ENCODE results near the gene GMDS.

Gene GMDS

DNA sequence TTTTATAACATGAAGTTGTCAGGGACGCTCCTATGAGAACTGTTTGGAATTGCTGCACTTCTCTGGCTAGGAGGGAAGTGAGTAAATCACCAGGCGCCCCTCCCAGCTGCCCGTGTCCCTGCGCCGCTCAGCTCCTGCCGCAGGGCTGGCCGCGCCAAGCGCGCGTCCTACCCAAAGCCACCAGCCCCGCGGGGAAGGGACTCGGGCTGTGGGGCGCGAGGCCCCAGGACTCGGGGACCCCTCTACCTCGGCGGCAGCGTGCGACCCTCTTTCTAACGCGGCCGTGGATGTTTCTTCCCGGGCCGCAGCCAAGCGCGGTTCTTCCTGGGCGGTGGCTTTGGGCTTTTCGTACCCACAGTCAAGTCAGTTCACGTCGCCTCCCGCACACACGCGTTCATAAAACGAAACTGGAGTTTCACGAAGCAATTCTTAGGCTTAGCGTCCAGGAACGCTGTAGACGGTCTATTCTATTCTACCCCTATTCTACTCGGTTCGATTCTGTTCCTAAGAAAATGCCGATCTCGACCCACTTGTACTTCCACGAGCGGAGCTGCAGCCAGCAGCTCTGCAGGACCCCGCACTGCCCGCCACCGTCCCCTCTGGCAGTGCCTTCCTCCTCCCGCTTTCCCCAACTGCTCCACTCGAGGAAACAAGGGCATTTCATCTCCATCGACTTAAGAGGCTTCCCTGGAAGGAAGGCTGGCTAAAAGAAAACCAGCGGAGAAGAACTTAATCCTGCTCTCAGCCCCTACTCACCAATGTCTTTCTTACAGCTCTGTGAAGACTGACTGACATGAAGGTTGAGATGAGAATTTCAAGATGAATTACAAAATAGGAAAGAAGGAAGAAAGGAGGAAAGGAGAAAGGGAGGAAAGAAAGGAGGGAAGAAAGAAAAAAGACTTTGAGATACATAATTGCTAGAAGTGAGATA is 620.3 kb downstream of the GMDS start:
- DNase-seq (ENCODE audit: low read depth in 2 of 2): no peak

DNA sequence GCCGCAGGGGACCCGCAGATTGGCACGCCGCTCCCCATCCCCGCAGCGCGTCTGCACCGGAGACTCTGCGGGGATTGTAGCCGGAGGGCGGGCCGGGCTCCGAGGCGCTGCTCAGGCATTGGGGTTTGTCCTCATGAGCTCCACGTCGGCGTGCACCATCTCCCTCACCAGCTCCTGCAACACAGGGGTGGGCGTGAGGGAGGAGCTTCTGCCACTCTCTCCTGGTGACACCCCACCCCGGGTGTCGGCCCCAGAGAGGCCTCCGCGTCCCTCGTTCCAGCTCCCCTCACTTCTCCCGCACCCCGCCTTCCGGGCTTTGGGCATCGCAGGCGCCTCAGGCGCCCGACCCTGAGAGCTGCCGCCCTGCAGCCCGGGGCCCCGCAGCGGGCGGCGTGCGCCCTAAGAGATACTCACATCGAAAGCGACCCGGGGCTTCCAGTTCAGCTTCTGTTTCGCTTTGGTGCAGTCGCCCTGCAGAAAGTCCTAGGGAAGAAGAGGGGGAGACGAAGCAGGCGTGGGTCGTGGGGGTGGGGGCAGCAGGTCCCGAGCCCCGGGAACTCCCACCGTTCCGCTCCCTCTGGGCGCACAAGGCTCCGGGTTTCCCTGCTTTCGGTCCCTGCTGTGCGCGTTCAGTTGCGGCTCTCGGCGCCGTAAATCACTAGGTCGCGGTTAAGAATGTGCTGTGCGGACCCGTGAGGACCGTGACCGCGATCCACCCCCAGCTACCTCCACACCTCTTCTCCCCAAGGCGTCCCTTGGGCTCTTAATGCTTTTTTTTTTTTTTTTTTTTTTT is 621.2 kb downstream of the GMDS start:
- no peak for DNase-seq (ENCODE audit: low read depth in 2 of 2)

DNA sequence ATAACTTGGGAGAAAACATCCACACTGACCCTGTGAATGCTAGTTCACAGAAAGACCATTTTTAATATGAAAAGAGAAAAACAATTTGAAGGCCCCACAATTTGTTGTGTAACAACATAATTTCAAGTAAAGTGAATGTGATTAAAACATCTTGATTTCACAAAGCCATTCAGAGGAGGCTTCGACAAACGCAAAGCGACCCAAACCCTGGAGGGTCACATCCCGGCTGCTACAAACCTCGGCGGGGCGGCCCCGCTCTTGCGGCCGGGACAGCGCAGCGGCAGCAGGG is 621.7 kb downstream of the GMDS start:
- no peak for DNase-seq (ENCODE audit: low read depth in 2 of 2)

DNA sequence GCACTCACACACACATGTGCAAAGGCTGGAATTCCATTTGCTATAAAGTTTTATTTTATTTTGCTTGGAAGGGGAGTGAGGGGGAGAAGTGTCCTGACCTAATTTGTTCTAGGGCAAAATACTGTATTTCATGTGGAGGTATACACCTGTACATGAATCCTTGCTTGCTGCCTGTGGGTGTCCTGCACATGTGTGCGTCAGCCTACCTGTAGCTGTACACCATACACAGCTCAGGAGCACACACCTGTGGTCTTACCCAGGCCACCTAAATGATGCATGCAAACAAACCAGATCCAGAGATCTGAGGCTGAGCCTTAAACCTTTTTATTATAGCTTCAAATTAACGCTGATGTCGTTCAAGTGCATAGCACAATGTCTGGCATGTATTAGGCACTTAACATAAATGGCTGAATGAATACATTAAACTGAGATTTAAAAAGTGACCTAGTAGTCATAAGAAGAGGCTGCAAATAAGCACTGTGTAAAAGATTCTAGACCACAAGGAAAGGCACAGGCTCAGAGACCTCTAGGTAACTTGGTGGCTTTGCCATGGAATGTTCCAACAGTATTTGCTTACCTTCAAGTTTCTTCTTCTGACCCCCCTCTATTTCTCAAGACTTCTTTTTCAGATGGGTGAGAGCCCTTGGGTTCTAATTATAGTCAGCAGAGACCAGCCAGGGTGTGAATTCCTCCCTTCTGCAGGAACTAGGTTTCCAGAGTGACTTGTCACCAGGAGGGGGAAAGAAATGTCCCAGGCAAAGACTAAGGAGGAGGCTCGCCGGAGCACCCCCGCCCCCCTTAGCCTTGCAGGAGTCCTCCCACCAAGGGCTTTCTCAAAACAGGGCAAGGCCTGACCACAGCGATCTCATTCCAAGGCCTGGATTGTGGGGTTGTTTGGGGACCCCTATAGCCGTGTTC is 622.3 kb downstream of the GMDS start:
- no peak for DNase-seq (ENCODE audit: low read depth in 2 of 2)

DNA sequence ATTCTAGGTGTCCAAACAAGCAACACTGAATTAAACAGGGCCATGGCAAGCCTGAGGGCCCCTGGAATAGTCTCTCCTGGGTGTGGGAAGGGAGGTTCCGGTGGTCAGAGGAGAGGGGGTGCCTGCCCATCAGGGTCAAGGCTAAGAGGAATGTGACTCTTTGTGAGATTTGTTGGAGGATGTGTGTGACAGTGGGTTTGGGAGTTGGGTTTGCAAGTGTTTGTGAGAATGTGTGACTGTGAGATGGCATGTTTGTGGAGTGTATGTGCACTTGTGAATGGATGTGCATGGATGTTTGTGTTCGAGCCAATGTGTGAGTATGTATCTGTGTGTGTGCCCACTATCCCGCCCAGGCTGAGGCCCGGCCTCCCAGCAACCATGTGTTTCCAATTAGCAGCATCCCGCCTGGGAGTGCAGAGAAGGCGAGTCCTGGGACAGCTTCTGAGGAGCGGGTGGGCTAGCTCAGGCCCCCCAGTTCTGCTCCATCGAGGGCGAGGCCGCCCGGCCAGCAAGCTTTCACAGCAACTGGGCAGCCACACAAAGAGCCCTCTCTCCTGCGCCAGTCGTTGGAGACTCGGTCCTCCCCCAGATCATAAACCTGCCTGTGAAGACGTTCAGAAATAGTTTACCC is 623.1 kb downstream of the GMDS start:
- DNase-seq (ENCODE audit: low read depth in 2 of 2): no peak

DNA sequence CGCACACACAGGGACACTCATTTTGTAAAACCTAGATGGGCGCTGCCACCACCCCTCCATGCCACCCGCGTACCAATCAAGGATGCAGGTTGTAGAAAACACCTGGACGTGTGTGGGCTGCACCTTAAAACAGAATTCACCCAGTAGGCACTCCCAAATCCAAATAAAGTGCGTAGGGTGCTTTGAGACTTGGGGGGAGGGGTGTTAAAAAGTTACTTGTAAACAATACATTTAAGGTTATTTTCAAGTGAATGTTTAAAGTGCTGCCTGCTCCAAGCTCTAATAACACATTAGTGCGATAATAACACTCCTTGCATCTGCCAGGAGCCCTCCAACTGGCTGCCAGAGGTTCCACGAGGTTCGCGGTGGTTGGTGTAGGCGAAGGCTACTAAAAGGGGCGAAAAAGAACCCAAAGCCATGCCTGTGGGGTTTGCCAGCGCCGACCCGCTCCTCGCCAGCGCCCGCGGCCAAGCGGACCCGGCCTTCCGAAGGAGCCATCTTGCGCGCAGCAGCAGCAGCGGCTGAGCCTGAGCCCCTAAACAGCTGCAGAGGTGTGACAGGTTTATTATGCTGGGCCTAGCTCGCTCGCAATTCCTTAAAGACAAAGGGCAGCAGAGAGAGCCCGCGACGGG is 624.2 kb downstream of the GMDS start:
- no peak for DNase-seq (ENCODE audit: low read depth in 2 of 2)

DNA sequence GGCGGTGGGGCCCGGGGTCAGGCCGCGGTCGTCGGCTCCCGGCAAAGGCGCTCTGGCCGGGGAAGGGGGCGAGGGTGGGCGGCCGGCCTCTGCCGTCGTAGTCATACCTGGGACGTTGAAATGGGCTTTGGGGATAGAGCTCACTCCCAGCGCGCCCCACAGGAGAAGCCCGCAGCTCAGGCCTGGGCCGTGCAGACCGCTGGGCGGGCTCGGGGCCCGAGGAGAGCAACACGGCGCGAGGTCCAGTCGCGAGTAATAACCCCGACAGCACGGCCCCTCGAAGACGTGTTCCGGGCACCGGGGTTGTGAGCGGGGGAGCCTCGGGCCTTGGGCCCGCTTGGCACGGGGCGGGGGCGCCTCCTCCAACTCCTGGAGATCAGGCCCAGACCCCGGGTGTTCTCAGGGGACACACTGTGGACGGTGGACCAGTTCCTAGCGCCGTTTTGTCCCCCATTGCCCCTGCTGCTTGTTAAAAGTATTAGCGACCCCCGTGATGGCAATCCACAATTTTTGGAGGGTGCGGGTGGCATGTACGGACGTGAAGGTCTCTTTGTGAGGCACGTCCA is 624.8 kb downstream of the GMDS start:
- no peak for DNase-seq (ENCODE audit: low read depth in 2 of 2)

DNA sequence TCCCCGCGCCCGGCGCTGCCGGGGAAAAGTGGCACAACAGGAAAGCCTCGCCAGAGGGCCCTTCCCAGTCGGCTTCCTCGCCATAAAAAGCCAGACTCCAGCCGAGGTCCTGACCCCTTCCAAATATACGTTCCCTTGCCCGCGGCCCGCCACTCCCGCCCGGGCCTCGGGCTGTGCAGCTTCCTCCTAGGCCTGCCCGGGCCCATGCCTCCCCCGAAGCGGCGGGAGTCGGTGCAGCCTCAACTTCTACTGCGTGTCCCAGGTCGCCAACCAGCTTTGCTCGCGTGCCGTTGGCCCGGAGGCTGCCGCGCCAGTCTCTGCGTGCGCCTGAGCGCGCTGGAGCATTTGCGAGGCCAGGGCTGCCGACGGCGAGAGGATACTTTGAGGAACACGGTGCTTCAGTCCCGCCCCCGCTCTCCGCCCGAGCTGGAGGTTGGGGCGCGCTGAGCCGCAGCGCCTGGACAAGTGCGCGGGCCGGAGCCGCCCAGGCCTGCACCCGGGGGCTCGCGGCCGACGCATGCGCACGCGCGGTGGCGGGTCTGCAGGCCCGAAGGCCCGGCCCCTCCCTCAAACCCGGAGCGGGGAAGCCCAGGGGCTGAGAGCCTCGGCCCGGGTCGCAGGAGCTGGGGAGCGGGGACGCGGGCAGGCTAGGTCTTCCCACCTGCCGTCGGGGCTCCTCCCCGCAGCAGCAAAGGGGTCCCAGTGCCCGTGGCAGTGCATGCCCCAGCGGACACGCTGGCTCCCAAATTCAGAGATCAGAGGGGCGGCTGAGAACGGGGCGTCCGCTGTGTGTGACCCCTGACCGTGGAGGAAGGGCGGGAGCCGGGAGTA is 625.5 kb downstream of the GMDS start:
- no peak for DNase-seq (ENCODE audit: low read depth in 2 of 2)

DNA sequence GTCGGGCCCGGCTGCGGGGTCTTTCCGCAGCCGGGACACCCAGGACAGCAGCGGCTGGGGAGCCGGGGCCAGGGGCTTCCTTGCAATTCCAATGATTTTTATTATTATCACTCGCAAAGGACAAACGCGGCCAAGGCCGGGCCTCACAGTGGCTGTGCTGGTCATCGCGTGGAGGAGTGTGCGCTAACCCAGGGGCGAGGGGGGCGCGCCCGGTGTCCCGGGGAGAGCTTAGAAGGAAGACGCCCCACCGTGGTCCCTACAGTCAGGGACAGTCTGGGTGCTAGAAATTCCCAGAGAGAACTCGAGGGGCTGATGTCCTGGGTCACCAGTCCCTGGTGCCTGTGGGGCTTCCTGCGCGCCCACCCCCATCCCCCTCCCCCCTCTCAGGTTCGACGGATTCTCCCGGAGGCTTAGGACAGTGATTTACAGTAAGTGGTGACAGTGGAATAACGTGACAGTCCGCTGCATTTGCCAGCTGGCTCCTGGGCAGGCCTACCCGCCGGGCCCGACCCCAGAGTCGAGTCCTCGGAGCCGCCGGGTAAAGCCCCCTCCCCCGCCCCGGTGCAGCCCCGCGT is 626.2 kb downstream of the GMDS start:
- no peak for DNase-seq (ENCODE audit: low read depth in 2 of 2)

DNA sequence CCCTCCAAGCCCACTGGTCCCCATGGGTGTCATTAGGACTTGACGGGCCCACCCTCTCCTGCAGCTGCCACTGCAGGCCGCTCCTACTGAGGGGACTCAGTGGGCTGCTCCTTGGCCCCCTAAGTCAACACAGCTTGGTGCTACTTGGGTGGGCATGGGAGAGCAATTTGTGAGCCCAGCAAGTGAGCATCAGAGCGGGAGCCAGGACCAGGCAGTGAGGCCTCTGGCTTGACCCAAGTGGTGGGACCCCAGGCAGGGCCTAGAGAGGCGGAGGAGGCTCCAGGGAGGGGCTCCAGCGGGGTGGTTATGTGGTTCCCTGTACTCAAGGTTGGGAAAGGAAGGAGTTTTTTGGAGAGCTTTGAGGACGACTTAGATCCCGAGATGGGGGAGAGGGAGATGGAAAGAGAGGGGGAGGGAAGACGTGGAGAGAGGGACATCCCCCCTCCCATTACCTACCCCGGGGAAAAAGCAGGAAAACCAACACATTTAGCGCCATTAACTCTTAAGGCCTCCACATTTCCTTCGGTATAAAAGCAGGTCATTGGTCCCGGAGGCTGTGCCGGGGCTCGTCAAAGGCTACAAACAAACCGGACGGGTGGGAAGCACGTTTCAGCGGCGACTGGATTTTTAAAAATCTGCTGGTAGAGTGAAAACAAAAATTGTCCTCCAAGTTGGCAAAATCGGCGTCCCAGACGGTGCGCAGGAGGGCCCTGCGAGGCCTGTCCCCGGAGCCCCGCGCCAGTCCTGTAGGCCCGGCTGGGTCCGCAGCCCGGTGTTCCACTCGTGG is 626.9 kb downstream of the GMDS start:
- DNase-seq (ENCODE audit: low read depth in 2 of 2): no peak

DNA sequence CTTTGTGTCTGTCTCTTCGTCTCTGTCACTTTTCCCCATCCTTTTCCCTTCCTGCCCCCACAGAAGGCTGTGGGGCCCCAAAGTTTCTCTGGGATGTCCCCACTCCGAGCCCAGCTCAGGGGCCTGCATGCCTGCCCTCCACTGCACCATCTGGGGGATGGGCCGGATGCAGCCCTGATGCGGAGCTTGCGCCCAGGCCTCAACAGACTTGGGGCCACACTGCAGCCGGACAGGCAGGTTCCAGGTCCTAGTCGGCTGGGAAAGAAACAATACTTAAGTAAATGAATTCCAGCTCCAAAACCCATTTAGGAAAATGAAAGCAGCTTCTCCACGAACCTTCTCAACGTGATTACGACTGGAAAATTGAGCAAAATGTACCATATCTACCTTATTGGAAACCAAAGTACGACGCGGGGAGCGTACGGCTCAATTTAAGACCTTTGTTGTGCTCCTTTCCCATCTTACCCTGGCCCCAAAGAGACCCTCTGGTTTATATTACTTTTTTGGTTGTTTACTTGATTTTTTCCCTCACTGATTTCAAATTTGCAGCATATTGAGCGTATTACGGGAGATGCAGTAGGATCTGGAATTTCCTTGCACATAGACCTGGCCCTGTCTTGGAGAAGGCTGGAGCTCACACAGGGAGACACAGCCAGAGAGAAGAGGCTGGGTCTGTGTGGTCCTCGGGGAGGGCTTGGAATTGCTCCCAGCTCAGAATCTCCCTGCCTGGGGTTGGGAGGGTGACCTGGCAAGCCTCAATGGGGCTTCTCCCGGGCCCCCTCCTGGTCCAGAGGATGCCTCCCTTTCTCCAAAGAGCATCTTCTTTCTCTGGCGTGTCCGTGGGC is 627.7 kb downstream of the GMDS start:
- no peak for DNase-seq (ENCODE audit: low read depth in 2 of 2)

DNA sequence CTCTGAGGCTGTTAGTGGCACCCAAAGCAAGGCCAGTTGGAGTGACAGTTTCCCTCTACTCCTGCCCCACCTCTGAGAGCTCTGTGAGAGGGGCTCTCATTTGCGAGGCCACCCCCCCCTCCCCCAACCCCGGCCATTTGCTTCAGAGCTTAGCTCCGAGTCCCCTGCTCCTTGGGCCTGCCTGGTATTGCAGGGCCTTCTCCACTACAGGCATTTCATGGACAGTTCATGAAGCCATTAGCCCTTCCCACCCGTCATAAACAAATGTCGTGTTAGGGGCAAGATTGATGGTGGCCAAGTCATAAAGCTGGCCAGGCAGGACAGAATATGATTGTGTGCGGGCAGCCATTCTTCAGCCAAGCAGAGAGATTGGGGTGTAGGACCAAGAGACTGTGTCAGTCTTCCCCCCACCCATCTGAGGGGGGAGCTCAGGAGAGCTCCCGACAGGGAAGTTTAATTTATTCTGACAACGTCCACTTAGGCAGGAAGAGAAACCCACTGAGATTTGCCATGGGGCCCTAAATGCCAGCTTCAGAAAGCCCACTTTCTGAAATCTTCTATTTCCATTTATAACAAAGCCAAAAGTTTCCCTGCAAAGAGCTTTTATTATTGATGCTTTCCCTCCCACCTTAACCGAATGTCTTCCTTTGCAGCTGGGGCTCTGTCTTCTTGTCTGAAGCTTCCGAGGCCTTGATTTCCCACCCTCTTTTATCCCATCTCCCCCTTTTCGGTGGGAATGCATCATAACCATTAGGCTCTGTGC is 628.5 kb downstream of the GMDS start:
- DNase-seq (ENCODE audit: low read depth in 2 of 2): no peak

DNA sequence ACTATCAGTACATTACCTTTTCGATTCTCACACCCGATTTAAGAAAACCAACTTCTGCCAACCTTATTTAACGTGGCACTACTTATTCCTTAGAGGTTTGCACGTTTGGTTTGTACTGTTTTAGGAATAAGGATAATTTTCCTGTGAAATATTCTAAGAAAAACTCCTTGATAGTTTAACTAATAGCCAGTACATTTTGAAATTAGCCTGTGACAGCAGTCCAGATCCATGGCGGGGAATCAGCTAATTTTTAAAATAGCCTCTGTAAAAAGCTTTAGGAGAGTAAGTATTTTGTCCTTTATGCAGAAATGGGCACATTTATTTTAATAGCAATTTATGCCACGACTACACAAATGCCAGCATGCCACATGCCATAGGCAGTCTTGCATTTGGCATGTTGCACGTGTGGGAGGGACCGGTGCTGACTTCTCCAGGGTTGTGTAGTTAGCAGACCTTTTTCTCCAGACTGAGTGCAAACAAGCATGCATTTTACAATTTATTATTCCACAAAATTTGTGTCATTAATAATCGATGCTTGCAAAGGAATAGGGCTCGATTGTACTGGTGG is 629.5 kb downstream of the GMDS start:
- no peak for DNase-seq (ENCODE audit: low read depth in 2 of 2)

DNA sequence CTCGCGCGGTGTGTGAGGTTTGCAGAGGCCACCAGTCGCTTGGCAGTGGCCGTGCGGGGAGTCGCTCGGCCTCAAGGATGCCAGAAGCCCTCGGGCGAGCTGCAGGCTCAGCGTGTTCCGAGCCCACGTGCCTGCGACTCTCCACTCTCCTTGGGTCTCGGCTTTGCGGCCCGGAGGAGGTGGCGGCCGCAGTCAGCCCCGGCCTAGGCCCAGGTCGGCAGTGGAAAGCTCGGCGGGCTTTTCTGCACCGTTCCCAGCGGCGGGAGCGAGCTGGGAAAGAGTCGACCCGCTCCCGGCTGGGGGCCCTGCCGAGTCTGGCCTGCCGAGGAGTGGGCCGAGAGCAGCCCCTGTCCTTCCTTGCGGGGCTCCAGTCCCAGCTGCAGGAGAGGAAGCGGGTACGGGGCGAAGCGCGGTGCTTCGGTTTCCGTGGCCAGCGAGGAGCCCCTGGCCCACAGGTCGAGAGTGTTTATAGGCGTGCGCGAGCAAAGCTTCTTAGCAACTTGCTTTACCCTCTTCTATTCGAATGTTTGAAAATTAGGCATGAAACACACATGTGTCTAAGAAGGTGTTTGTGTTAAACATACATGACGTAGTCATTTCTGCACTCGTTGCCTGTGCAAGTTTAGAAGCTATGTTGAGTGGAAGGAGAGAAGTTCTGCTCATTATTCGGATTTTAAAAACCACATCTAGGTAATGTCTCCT is 630.1 kb downstream of the GMDS start:
- no peak for DNase-seq (ENCODE audit: low read depth in 2 of 2)

DNA sequence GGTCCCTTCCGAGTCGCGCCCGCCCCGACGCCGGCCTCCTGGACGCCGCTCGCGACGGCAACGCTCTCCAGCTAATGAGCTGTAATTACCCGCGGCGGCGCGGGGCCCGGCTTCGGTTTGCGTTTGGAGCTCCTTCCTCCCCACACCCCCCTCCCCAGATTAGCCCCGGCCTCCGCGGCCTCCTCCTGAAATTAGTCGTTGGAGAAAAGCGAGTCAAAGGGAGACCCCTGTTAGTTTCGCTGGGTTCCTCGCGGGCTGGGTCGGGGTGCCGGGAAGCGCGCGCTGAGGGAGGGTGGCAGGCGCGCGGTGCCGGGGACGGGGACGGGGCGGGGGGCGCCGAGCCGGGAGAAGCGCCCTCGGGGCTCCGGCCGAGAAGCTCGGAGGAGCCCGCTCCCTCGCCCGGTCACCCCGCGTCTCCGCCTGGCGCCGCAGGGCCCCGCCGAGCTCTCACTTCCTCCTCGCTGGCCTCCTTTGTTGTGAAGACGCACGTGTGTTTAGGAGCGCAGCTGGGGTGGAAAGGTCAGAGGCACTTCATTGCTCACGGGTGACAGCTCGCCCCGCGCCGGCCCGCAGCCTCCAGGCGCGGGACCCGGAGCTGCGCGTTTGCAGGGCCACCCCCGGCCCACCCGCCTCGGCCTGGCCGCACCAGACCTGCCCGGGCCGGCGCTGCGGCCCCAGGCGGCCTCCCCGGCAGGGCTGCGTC is 630.8 kb downstream of the GMDS start:
- DNase-seq (ENCODE audit: low read depth in 2 of 2): no peak
